H9 (cell line): ENCODE measurements around the gene CCDC91. TPM values are rescaled to one million over a fixed set of nuclear protein-coding genes. Genes with fewer than 3 reads are reported as not detected.

ENCODE experiments used
- DNase-seq: peaks from one replicate; pipeline ENCODE4 v3.0.0-alpha.2; 2017
- H2AFZ ChIP-seq: one replicate; pipeline ENCODE4 v1.6.1; 2013; ENCODE audit warnings: mild to moderate bottlenecking, low read length, control low read depth, moderate library complexity
- H2AK5ac ChIP-seq: 2 replicates; pipeline ENCODE4 v1.6.1; 2013; ENCODE audit warnings: low read length, control low read depth, mixed read lengths; ENCODE audit not compliant: insufficient read length
- H2BK120ac ChIP-seq: one replicate; pipeline ENCODE4 v1.6.1; 2013; ENCODE audit warnings: low read depth, mild to moderate bottlenecking, low read length, control low read depth, inconsistent platforms; ENCODE audit not compliant: poor library complexity, severe bottlenecking
- H2BK12ac ChIP-seq: 2 replicates; pipeline ENCODE4 v1.6.1; 2013; ENCODE audit warnings: low read length, control low read depth, mixed read lengths, low read depth; ENCODE audit not compliant: insufficient read length
- H2BK15ac ChIP-seq: 2 replicates; pipeline ENCODE4 v1.6.1; 2013; ENCODE audit warnings: low read depth, low read length, control low read depth
- H2BK20ac ChIP-seq: one replicate; pipeline ENCODE4 v1.6.1; 2013; ENCODE audit warnings: low read depth, mild to moderate bottlenecking, low read length, control low read depth, inconsistent platforms; ENCODE audit not compliant: poor library complexity, severe bottlenecking
- H2BK5ac ChIP-seq: 2 replicates; pipeline ENCODE4 v1.6.1; 2013; ENCODE audit warnings: low read length, control low read depth, mixed read lengths; ENCODE audit not compliant: insufficient read length
- H3K14ac ChIP-seq: 2 replicates; pipeline ENCODE4 v1.6.1; 2013; ENCODE audit warnings: low read length, control low read depth; ENCODE audit not compliant: insufficient read depth
- H3K18ac ChIP-seq: 2 replicates; pipeline ENCODE4 v1.6.1; 2013; ENCODE audit warnings: low read depth, mild to moderate bottlenecking, mixed read lengths, low read length, control low read depth; ENCODE audit not compliant: insufficient read length
- H3K23ac ChIP-seq: 2 replicates; pipeline ENCODE4 v1.6.1; 2013; ENCODE audit warnings: low read length, control low read depth, mixed read lengths, low read depth; ENCODE audit not compliant: insufficient read length
- H3K23me2 ChIP-seq: 2 replicates; pipeline ENCODE4 v1.6.1; 2013; ENCODE audit warnings: low read depth, mild to moderate bottlenecking, mixed read lengths, low read length, control low read depth; ENCODE audit not compliant: insufficient read length, poor library complexity, severe bottlenecking
- H3K27ac ChIP-seq: 2 replicates; pipeline ENCODE4 v1.5.1; 2013; ENCODE audit warnings: low read length, control low read depth, mixed read lengths, low read depth; ENCODE audit not compliant: insufficient read length
- H3K27me3 ChIP-seq: 2 replicates; pipeline ENCODE4 v1.6.1; 2013; ENCODE audit warnings: low read length, control low read depth, inconsistent platforms; ENCODE audit not compliant: insufficient read depth
- H3K4ac ChIP-seq: 2 replicates; pipeline ENCODE4 v1.6.1; 2013; ENCODE audit warnings: low read depth, mild to moderate bottlenecking, control low read depth, inconsistent platforms, low read length, moderate library complexity
- H3K4me1 ChIP-seq: 2 replicates; pipeline ENCODE4 v1.6.1; 2013; ENCODE audit warnings: low read length, control low read depth, inconsistent platforms; ENCODE audit not compliant: insufficient read depth
- H3K4me2 ChIP-seq: 2 replicates; pipeline ENCODE4 v1.6.1; 2013; ENCODE audit warnings: low read length, control low read depth, mixed read lengths; ENCODE audit not compliant: insufficient read length, insufficient read depth
- H3K56ac ChIP-seq: 2 replicates; pipeline ENCODE4 v1.6.1; 2013; ENCODE audit warnings: low read depth, mild to moderate bottlenecking, mixed read lengths, low read length, control low read depth; ENCODE audit not compliant: insufficient read length
- H3K79me1 ChIP-seq: 2 replicates; pipeline ENCODE4 v1.6.1; 2013; ENCODE audit warnings: low read depth, mild to moderate bottlenecking, moderate library complexity, low read length, control low read depth, inconsistent platforms; ENCODE audit not compliant: insufficient read depth, poor library complexity, severe bottlenecking
- H3K79me2 ChIP-seq: 2 replicates; pipeline ENCODE4 v1.6.1; 2013; ENCODE audit warnings: low read length, control low read depth, inconsistent platforms; ENCODE audit not compliant: insufficient read depth
- H3K9ac ChIP-seq: 2 replicates; pipeline ENCODE4 v1.6.1; 2013; ENCODE audit warnings: low read length, control low read depth, mixed read lengths; ENCODE audit not compliant: insufficient read length; ENCODE audit errors: extremely low read depth
- H3K9me3 ChIP-seq: one replicate; pipeline ENCODE4 v1.6.1; 2013; ENCODE audit warnings: low read depth, low read length, inconsistent platforms; ENCODE audit not compliant: control insufficient read depth
- H3T11ph ChIP-seq: one replicate; pipeline ENCODE4 v1.6.1; 2013; ENCODE audit warnings: mild to moderate bottlenecking, low read length, control low read depth, inconsistent platforms
- H4K20me1 ChIP-seq: one replicate; pipeline ENCODE4 v1.6.1; 2013; ENCODE audit not compliant: control insufficient read depth, insufficient read length, insufficient read depth
- H4K5ac ChIP-seq: 2 replicates; pipeline ENCODE4 v1.6.1; 2013; ENCODE audit warnings: low read depth, mild to moderate bottlenecking, mixed read lengths, low read length, control low read depth; ENCODE audit not compliant: insufficient read length
- H4K8ac ChIP-seq: replicated peaks from 2 replicates; pipeline ENCODE4 v1.6.1; 2013; ENCODE audit warnings: low read length, control low read depth, mixed read lengths, low read depth; ENCODE audit not compliant: insufficient read length
- H4K91ac ChIP-seq: 2 replicates; pipeline ENCODE4 v1.6.1; 2013; ENCODE audit warnings: low read depth, mild to moderate bottlenecking, moderate library complexity, mixed read lengths, low read length, control low read depth; ENCODE audit not compliant: insufficient read length
- H3K27ac Mint-ChIP-seq, 3 experiments: 2 replicates in 2 of 3; 3 replicates in 1 of 3; pipeline ENCODE4 v1.8.0; 2020 to 2021; ENCODE audit warnings: mixed read lengths in 3 of 3, mild to moderate bottlenecking in 1 of 3, moderate library complexity in 1 of 3
- H3K27me3 Mint-ChIP-seq: 2 replicates; pipeline ENCODE4 v1.8.0; 2021; ENCODE audit warnings: low read depth, mild to moderate bottlenecking, moderate library complexity, mixed read lengths
- H3K36me3 Mint-ChIP-seq, 3 experiments: 2 replicates in 2 of 3; 3 replicates in 1 of 3; pipeline ENCODE4 v1.8.0; 2020 to 2021; ENCODE audit warnings: low read depth in 3 of 3, mixed read lengths in 3 of 3; ENCODE audit not compliant: insufficient read depth in 1 of 3
- H3K4me1 Mint-ChIP-seq, 2 experiments: 2 replicates each; pipeline ENCODE4 v1.8.0; 2020; ENCODE audit warnings: mixed read lengths in 2 of 2
- H3K4me3 Mint-ChIP-seq, 2 experiments: 2 replicates in 1 of 2; 3 replicates in 1 of 2; pipeline ENCODE4 v1.8.0; 2020 to 2021; ENCODE audit warnings: mild to moderate bottlenecking in 2 of 2, mixed read lengths in 2 of 2, moderate library complexity in 1 of 2
- H3K9me3 Mint-ChIP-seq, 2 experiments: 2 replicates in 1 of 2; 3 replicates in 1 of 2; pipeline ENCODE4 v1.8.0; 2020; ENCODE audit warnings: mild to moderate bottlenecking in 2 of 2, mixed read lengths in 2 of 2, moderate library complexity in 1 of 2
- WGBS: extraction: QIAGEN DNeasy Blood & Tissue Kit; methylation state at CpG from one replicate; pipeline ENCODE4 v1.1.7; 2013; ENCODE audit warnings: missing lambda C conversion rate, low lambda C conversion rate, mixed read lengths; ENCODE audit not compliant: insufficient read length; ENCODE audit errors: extremely low coverage; 5-methylcytosine and 5-hydroxymethylcytosine counted together
- total RNA-seq: library from RNA; stranded (reverse); gene quantifications from 2 replicates; pipeline ENCODE4 v1.2.1, GENCODE V29; 2021
- TF ChIP-seq, protein P1 (sequence below): fragments of 200-600 bp; sonication (generic); conservative IDR thresholded peaks from 3 replicates; pipeline ENCODE4 v1.8.0; 2021; ENCODE audit warnings: antibody characterized with exemption, mild to moderate bottlenecking

CCDC91 gene
- total RNA-seq, 1 experiment from 2014 or later = 22.7 TPM

DNA sequence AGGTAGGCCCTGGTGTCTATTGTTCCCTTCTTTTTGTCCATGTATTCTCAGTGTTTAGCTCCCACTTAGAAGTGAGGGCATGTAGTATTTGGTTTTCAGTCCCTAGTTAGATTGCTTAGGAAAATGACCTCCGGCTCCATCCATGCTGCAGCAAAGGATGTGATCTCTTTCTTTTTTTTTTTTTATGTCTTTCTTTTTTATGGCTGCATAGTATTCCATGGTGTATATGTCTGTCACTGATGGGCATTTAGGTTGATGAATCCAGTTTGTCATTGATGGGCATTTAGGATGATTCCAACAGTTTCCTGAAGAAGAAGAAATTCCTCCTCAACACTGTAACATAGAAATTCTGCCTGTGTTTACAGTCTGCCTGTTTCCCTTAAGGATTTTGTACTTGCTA is 231.1 kb downstream of the CCDC91 start:
- Mint-ChIP-seq H3K27me3 (no peaks in the 10 kb centered on the region), H3K4me3 (no peak overlapping the region), H3K27ac (no peak overlapping the region), H3K4me1 (peaks cover 10 to 15% of the 10 kb centered on the region in 2 experiments), H3K36me3 (peaks cover 2 to 9% (median 6%) of the 10 kb centered on the region in 3 experiments; a peak in 6 of 7 replicates), H3K9me3 (peaks cover 0 to 5% of the 10 kb centered on the region in 2 experiments; a peak in 1 of 5 replicates)
- Histone ChIP-seq H3K4me1 (peaks cover 2% of the 10 kb centered on the region; the same call in 1 of the 2 replicates), H3K14ac (no peak overlapping the region), H3K79me1 (no peaks in the 10 kb centered on the region), H3K9me3 (no peaks in the 10 kb centered on the region), H3K4me2 (no peak overlapping the region), H4K20me1 (no peaks in the 10 kb centered on the region), H2BK20ac (no peak overlapping the region), H2BK120ac (no peak overlapping the region), H2AFZ (no peak overlapping the region), H4K91ac (no peak overlapping the region), H2BK15ac (no peak overlapping the region), H2BK5ac (no peak overlapping the region), H3K4ac (no peak overlapping the region), H4K5ac (no peak overlapping the region), H2BK12ac (no peak overlapping the region), H3K27me3 (no peaks in the 10 kb centered on the region), H3K23me2 (no peaks in the 10 kb centered on the region), H2AK5ac (no peak overlapping the region), H3K23ac (no peak overlapping the region), H3T11ph (no peak overlapping the region), H3K56ac (no peak overlapping the region), H4K8ac (no peak overlapping the region), H3K27ac (no peak overlapping the region), H3K79me2 (no peaks in the 10 kb centered on the region), H3K18ac (no peak overlapping the region), H3K9ac (no peak overlapping the region)
- WGBS = no CpG with 5 or more reads among the region's 1 CpG
- DNase-seq = no peak
- TF ChIP-seq, protein P1, sequence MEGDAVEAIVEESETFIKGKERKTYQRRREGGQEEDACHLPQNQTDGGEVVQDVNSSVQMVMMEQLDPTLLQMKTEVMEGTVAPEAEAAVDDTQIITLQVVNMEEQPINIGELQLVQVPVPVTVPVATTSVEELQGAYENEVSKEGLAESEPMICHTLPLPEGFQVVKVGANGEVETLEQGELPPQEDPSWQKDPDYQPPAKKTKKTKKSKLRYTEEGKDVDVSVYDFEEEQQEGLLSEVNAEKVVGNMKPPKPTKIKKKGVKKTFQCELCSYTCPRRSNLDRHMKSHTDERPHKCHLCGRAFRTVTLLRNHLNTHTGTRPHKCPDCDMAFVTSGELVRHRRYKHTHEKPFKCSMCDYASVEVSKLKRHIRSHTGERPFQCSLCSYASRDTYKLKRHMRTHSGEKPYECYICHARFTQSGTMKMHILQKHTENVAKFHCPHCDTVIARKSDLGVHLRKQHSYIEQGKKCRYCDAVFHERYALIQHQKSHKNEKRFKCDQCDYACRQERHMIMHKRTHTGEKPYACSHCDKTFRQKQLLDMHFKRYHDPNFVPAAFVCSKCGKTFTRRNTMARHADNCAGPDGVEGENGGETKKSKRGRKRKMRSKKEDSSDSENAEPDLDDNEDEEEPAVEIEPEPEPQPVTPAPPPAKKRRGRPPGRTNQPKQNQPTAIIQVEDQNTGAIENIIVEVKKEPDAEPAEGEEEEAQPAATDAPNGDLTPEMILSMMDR = no peak
